ENCODE data around the gene NDUFAF5. TPM values are rescaled to one million over a fixed set of nuclear protein-coding genes. Genes with fewer than 3 reads are reported as not detected.
"Not testable (repeated sequence)": the region's sequence is repeated elsewhere in the genome, so short reads cannot be mapped to it uniquely, and the experiment has no call there.

NDUFAF5 gene
- total RNA-seq (2022): 43.4 and 44.1 TPM in 2 replicates
- Bru-seq, nascent RNA: percentile 87 among the genes with signal in this experiment
- BruChase-seq, experiment 1, labeled RNA remaining after a 6-hour chase: percentile 75 among the genes with signal in this experiment
- BruChase-seq, experiment 2, labeled RNA remaining after a 2-hour chase: percentile 83 among the genes with signal in this experiment
- long read RNA-seq, full-length matches to known transcripts: 22 of 28 reads
- long read RNA-seq, partial matches to known transcripts: 2 of 28 reads
- long read RNA-seq, other reads (novel, unspliced or antisense): 4 of 28 reads

- BruUV-seq (replicated peaks): no TSS peak
- intact Hi-C loops (cut with micrococcal nuclease): no loop called here
- POLR2A ChIA-PET: interaction anchor here (0.6 to 4.0 kb wide), 25 partner anchors 11 to 1207 kb away, joined by 3 to 121 read pairs (median 4); partner anchors contain the start of genes MACROD2, SPTLC3 and TASP1
- CTCF ChIA-PET: interaction anchor here (0.6 to 4.0 kb wide), 14 partner anchors 8 to 432 kb away, joined by 3 to 31 read pairs (median 4); partner anchors contain the start of gene TASP1
- DNase-seq (ENCODE audit: unreplicated experiment): peak; percentile 97
- Mint-ChIP-seq H3K27ac (ENCODE audit: low read depth, unreplicated experiment) (peak within 1 kb of the TSS; percentile 99), H3K36me3 (ENCODE audit: insufficient read depth, unreplicated experiment) (peaks cover 65% of the 10 kb centered on the region), H3K4me3 (ENCODE audit: unreplicated experiment) (peak within 1 kb of the TSS; percentile 87), H3K27me3 (ENCODE audit: insufficient read depth, unreplicated experiment) (no peaks in the 10 kb centered on the region), H3K9me3 (ENCODE audit: unreplicated experiment) (no peaks in the 10 kb centered on the region), H3K4me1 (ENCODE audit: insufficient read depth, unreplicated experiment) (peaks cover 41% of the 10 kb centered on the region)
- no peak for TF ChIP-seq CTCF (IDR thresholded peaks at IDR 0.05; ENCODE audit: unreplicated experiment)
Observed at GRCh38 chr20:13784893-13785715, at the start of gene NDUFAF5, which contains the start of gene ESF1. NDUFAF5 (plus strand) TSS chr20:13785028; CDS start chr20:13785069, 41 bp downstream. ESF1 (minus strand) TSS chr20:13784919; CDS start chr20:13783140, 1,779 bp downstream.

- CTCF ChIA-PET: interaction anchor here (0.6 to 1.3 kb wide), 2 partner anchors 12 to 16 kb away, joined by 3 to 4 read pairs; no protein-coding TSS in a partner anchor
- BruUV-seq (replicated peaks): no TSS peak
Observed at GRCh38 chr20:13735826-13736225, 49.0 kb upstream of the NDUFAF5 start.

GRCh38 chr20:13736436-13737191, 48.2 kb upstream of the NDUFAF5 start:
- H3K36me3 Mint-ChIP-seq (ENCODE audit: insufficient read depth, unreplicated experiment): peaks cover 71% of the 10 kb centered on the region
- intact Hi-C loops (cut with micrococcal nuclease): no loop called here
- H3K9me3 Mint-ChIP-seq (ENCODE audit: unreplicated experiment): no peaks in the 10 kb centered on the region
- no peak for DNase-seq (ENCODE audit: unreplicated experiment)
- CTCF ChIA-PET: interaction anchor here (0.6 to 0.7 kb wide), 2 partner anchors 16 to 1176 kb away, joined by 3 read pairs; no protein-coding TSS in a partner anchor
- BruUV-seq (replicated peaks): no TSS peak
- peak overlapping the region; percentile 55 for H3K27ac Mint-ChIP-seq (ENCODE audit: low read depth, unreplicated experiment)
- no peak overlapping the region for H3K4me3 Mint-ChIP-seq (ENCODE audit: unreplicated experiment)
- H3K4me1 Mint-ChIP-seq (ENCODE audit: insufficient read depth, unreplicated experiment): no peaks in the 10 kb centered on the region
- TF ChIP-seq CTCF (IDR thresholded peaks at IDR 0.05; ENCODE audit: unreplicated experiment): no peak
- H3K27me3 Mint-ChIP-seq (ENCODE audit: insufficient read depth, unreplicated experiment): no peaks in the 10 kb centered on the region
- POLR2A ChIA-PET: interaction anchor here (1.1 to 1.6 kb wide), 2 partner anchors 9 to 15 kb away, joined by 3 read pairs; no protein-coding TSS in a partner anchor

More at GRCh38 chr20:13735826-13736225, 49.0 kb upstream of the NDUFAF5 start:
- intact Hi-C loops (cut with micrococcal nuclease): no loop called here
- TF ChIP-seq CTCF (IDR thresholded peaks at IDR 0.05; ENCODE audit: unreplicated experiment): no peak
- H3K9me3 Mint-ChIP-seq (ENCODE audit: unreplicated experiment): no peaks in the 10 kb centered on the region
- no peaks in the 10 kb centered on the region for H3K27me3 Mint-ChIP-seq (ENCODE audit: insufficient read depth, unreplicated experiment)
- no peak overlapping the region for H3K27ac Mint-ChIP-seq (ENCODE audit: low read depth, unreplicated experiment)
- POLR2A ChIA-PET: interaction anchor here (1.1 to 1.6 kb wide), 2 partner anchors 8 to 14 kb away, joined by 3 read pairs; no protein-coding TSS in a partner anchor
- no peak overlapping the region for H3K4me3 Mint-ChIP-seq (ENCODE audit: unreplicated experiment)
- DNase-seq (ENCODE audit: unreplicated experiment): no peak
- no peaks in the 10 kb centered on the region for H3K4me1 Mint-ChIP-seq (ENCODE audit: insufficient read depth, unreplicated experiment)
- H3K36me3 Mint-ChIP-seq (ENCODE audit: insufficient read depth, unreplicated experiment): peaks cover 71% of the 10 kb centered on the region

- H3K27ac Mint-ChIP-seq (ENCODE audit: low read depth, unreplicated experiment); intact Hi-C loops (cut with micrococcal nuclease); H3K4me3 Mint-ChIP-seq (ENCODE audit: unreplicated experiment); BruUV-seq (replicated peaks); H3K4me1 Mint-ChIP-seq (ENCODE audit: insufficient read depth, unreplicated experiment); H3K27me3 Mint-ChIP-seq (ENCODE audit: insufficient read depth, unreplicated experiment); DNase-seq (ENCODE audit: unreplicated experiment); H3K9me3 Mint-ChIP-seq (ENCODE audit: unreplicated experiment); POLR2A ChIA-PET: not testable (repeated sequence)
- peaks cover 60% of the 10 kb centered on the region for H3K36me3 Mint-ChIP-seq (ENCODE audit: insufficient read depth, unreplicated experiment)
- CTCF ChIA-PET: interaction anchor here (1.4 kb wide), 1 partner anchor 191 kb away, joined by 6 read pairs; no protein-coding TSS in a partner anchor
Observed at GRCh38 chr20:13738187-13738586, 46.6 kb upstream of the NDUFAF5 start.
